Uterus (tissue), 4 donors: ENCODE measurements around the gene PIGM. TPM values are rescaled to one million over a fixed set of nuclear protein-coding genes. Genes with fewer than 3 reads are reported as not detected.

ENCODE experiments used
- DNase-seq, 2 donors: peaks; one replicate each; pipeline ENCODE4 v3.0.0-alpha.2; 2019 to 2020
- H3K27ac ChIP-seq, 2 donors: fragments of 200-600 bp; sonication (generic); 1 replicate in 1 of 2; 2 replicates in 1 of 2; pipeline ENCODE4 v1.5.1; 2016 to 2018
- H3K27me3 ChIP-seq, 2 donors: fragments of 200-600 bp; sonication (generic); one replicate each; pipeline ENCODE4 v1.5.1; 2018 to 2019; ENCODE audit warnings: control low read depth in 1 of 2
- H3K36me3 ChIP-seq, 2 donors: fragments of 200-600 bp; sonication (generic); one replicate each; pipeline ENCODE4 v1.5.1; 2019; ENCODE audit warnings: control low read depth in 1 of 2
- H3K4me1 ChIP-seq, 2 donors: fragments of 200-600 bp; sonication (generic); one replicate each; pipeline ENCODE4 v1.5.1; 2018 to 2019; ENCODE audit warnings: control low read depth in 1 of 2
- H3K4me3 ChIP-seq, 2 donors: fragments of 200-600 bp; sonication (generic); 1 replicate in 1 of 2; 2 replicates in 1 of 2; pipeline ENCODE4 v1.5.1; 2018 to 2019; ENCODE audit warnings: mild to moderate bottlenecking in 1 of 2
- H3K9me3 ChIP-seq, 2 donors: fragments of 200-600 bp; sonication (generic); one replicate each; pipeline ENCODE4 v1.5.1; 2019; ENCODE audit warnings: control low read depth in 1 of 2
- CTCF ChIP-seq, 4 experiments: fragments of 200-600 bp in 2 of 4; fragments of 450-650 bp in 2 of 4; sonication (generic) in 2 of 4; IDR thresholded peaks; one replicate each; pipeline ENCODE4 v1.5.1; 2016 to 2019; ENCODE audit warnings: antibody characterized with exemption in 4 of 4, mild to moderate bottlenecking in 2 of 4, moderate library complexity in 1 of 4
- POLR2A ChIP-seq, 2 donors: fragments of 450-650 bp; IDR thresholded peaks; one replicate each; pipeline ENCODE4 v1.6.1; 2016; ENCODE audit warnings: antibody characterized with exemption in 2 of 2, mild to moderate bottlenecking in 1 of 2, moderate library complexity in 1 of 2
- intact Hi-C: fragments of 100-400 bp; cut with DNase I; formaldehyde crosslinking; loops from one replicate; pipeline ENCODE4 v1.15.1; 2023; ENCODE audit warnings: low total_unique reads
- total RNA-seq, 4 donors: library from RNA; depleted of rRNA in 3 of 4; stranded (reverse); fragments of >200 nt in 3 of 4; gene quantifications; one replicate each; pipeline versions ENCODE4 v1.1.0 to v1.2.4, GENCODE V29; 2014 to 2023
- donor health status: DM: yes; HTN: yes; CAD: no.

Gene PIGM
- total RNA-seq, 4 donors from 2014 or later = 1.8 to 9.4 (median 7.5) TPM

- no peaks in the 10 kb centered on the region for H3K9me3 ChIP-seq
- intact Hi-C loops = no loop called here
- TF ChIP-seq POLR2A (IDR thresholded peaks at IDR 0.05) (no peak), CTCF (IDR thresholded peaks at IDR 0.05) (no peak)
Observed at GRCh38 chr1:159989581-159989980, 42.2 kb downstream of the PIGM start.

GRCh38 chr1:159988006-159988405 is 43.8 kb downstream of the PIGM start:
- Histone ChIP-seq H3K4me3 (no peak overlapping the region), H3K27me3 (no peaks in the 10 kb centered on the region), H3K27ac (no peak overlapping the region), H3K9me3 (no peaks in the 10 kb centered on the region), H3K36me3 (no peaks in the 10 kb centered on the region), H3K4me1 (no peaks in the 10 kb centered on the region)
- no peak for DNase-seq
- no peak for TF ChIP-seq POLR2A (IDR thresholded peaks at IDR 0.05)
- TF ChIP-seq CTCF (IDR thresholded peaks at IDR 0.05) = no peak
- intact Hi-C loops = no loop called here

More at GRCh38 chr1:159989581-159989980, 42.2 kb downstream of the PIGM start:
- Histone ChIP-seq H3K36me3 (no peaks in the 10 kb centered on the region), H3K4me1 (no peaks in the 10 kb centered on the region), H3K4me3 (no peak overlapping the region), H3K27ac (no peak overlapping the region), H3K27me3 (no peaks in the 10 kb centered on the region)
- no peak for DNase-seq

- no peak for TF ChIP-seq CTCF (IDR thresholded peaks at IDR 0.05)
- TF ChIP-seq POLR2A (IDR thresholded peaks at IDR 0.05) = no peak
- intact Hi-C loops = no loop called here
- Histone ChIP-seq H3K4me1 (no peaks in the 10 kb centered on the region), H3K27me3 (no peaks in the 10 kb centered on the region), H3K27ac (no peak overlapping the region), H3K36me3 (no peaks in the 10 kb centered on the region), H3K9me3 (no peaks in the 10 kb centered on the region), H3K4me3 (no peak overlapping the region)
- DNase-seq = no peak
Observed at GRCh38 chr1:159987186-159987585, 44.6 kb downstream of the PIGM start.

- TF ChIP-seq POLR2A (IDR thresholded peaks at IDR 0.05) = no peak
- TF ChIP-seq CTCF (IDR thresholded peaks at IDR 0.05) = no peak
- intact Hi-C loops = no loop called here
Observed at GRCh38 chr1:159986531-159986930, 45.3 kb downstream of the PIGM start.

GRCh38 chr1:159986093-159986492 is 45.7 kb downstream of the PIGM start:
- Histone ChIP-seq H3K27me3 (no peaks in the 10 kb centered on the region), H3K36me3 (no peaks in the 10 kb centered on the region), H3K4me3 (no peak overlapping the region), H3K4me1 (no peaks in the 10 kb centered on the region), H3K27ac (no peak overlapping the region), H3K9me3 (no peaks in the 10 kb centered on the region)
- TF ChIP-seq POLR2A (IDR thresholded peaks at IDR 0.05) (no peak), CTCF (IDR thresholded peaks at IDR 0.05) (no peak)
- intact Hi-C loops = no loop called here
- DNase-seq = no peak

More at GRCh38 chr1:159986531-159986930, 45.3 kb downstream of the PIGM start:
- Histone ChIP-seq H3K9me3 (no peaks in the 10 kb centered on the region), H3K27ac (no peak overlapping the region), H3K36me3 (no peaks in the 10 kb centered on the region), H3K27me3 (no peaks in the 10 kb centered on the region), H3K4me1 (no peaks in the 10 kb centered on the region), H3K4me3 (no peak overlapping the region)
- DNase-seq = no peak
